GOT3 (cell line): Measurements from ENCODE around the gene PRR29.
"Not testable (repeated sequence)": the region's sequence is repeated elsewhere in the genome, so short reads cannot be mapped to it uniquely, and the experiment has no call there.

Experiments used
- DNase-seq: peaks from one replicate; lab custom pipeline; 2025; ENCODE audit warnings: mixed read lengths; lab: John Stamatoyannopoulos, UW

Gene PRR29

GRCh38 chr17:64015447-64015846, 17.3 kb downstream of the PRR29 start:
- no peak for DNase-seq

GRCh38 chr17:64016231-64016784, 18.2 kb downstream of the PRR29 start:
- no peak for DNase-seq

GRCh38 chr17:64016974-64017373, 18.8 kb downstream of the PRR29 start:
- no peak for DNase-seq

DNA sequence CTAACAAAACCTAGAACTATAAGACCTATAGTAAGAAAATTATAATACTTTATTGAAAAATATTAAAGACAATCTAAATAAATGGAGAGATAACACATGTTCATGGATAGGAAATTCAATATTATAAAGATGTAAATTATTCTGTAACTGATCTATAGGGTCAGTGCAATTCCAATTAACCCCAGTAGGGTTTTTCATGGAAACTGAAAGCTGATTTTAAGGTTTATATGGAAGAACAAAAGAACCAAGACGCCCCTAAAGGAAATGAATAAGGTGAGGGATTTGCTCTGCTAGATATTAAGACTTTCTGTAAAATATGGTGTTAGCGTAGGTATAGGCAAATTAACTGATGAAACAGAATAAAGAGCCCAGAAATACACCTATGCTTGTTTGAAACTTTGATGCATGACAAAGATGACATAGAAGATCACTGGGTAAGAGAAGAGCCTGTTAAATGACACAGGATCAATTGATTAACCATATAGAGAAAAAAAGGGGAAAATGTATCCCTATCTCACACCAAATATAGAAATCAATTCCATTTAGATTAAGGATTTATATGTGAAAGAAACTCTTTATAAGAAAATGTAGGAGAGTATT, 19.3 kb downstream of the PRR29 start:
- DNase-seq = no peak

- not testable (repeated sequence) for DNase-seq
Observed at GRCh38 chr17:64019551-64019961, 21.4 kb downstream of the PRR29 start.

- DNase-seq = no peak
Observed at GRCh38 chr17:64020056-64020766, 22.1 kb downstream of the PRR29 start, which contains the start of gene ICAM2. Gene ICAM2, minus strand, starts transcription at chr17:64020633. Its CDS starts 13,942 bp downstream, at chr17:64006691.

- DNase-seq = no peak
Observed at GRCh38 chr17:64022611-64023063, 24.5 kb downstream of the PRR29 start.

- no peak for DNase-seq
Observed at GRCh38 chr17:64024215-64024654, 26.1 kb downstream of the PRR29 start.

DNA sequence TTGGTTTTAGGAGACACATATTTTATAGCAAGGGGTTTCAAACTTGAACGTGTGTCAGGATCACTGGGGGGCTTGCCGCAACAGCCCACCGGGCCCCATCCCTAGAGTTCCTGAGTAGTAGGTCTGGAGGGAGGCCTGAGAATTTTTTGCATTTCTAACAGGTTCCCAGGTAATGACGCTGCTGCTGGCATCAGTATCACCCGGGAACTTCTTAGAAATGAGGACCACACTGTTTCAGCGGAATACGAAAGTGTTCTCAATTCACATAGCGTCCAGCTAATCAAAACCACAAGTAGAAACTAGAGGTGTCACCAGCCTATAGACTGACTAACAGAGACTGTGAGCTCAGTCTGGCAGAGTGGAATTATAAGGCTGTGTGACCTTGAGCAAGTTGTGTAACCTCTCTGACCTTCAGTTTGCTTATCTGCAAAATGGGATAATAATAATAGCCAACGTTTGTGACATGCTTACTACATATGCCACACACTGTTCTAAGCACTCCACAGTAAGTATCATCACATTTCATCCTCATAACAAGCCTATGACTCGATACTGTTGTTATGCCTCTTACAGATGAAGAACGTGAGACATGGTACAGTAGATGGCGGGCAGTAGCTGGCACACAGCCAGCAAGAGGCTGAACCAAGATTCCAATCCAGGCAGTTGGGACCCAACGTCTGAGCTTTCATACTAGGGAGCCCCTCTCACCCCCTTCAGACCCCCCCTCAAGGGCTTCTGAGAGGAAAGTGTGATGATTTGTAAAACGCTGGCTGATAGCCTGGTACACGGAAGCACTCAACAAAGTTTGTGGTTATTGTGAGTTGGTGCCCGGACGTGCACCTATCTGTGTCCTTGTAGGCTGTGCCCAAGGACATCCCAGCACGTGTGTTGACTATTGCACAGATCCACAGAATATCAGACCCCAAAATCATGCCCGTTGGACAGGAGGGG, 26.9 kb downstream of the PRR29 start:
- DNase-seq = no peak

DNA sequence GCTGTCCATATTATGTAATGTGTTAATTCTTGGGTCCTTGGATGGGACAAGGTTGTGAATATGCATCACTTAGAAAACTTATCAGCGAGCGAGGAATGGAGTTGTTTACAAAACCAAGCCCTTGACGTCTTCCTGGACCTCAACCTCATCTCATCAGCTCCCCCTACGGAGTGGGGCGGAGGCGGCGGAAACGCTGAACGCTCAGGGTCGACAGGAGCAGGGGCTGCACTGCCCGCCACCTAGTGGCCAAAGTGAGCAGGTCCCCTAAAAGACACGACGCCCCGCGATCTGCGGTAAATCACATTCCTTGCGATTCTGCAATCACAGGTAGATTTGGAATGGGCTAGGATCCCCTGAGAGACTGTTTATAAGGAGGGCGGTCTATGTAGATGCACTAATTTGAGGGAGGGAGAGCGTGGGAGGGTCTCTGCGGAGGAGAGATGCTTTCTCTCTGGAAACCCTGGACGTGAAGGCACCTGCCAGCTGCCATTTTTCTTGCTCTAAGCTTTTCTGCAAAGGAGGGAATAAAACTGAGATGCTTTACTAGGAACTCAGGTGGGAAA, 27.7 kb downstream of the PRR29 start:
- DNase-seq = peak; percentile 35

DNA sequence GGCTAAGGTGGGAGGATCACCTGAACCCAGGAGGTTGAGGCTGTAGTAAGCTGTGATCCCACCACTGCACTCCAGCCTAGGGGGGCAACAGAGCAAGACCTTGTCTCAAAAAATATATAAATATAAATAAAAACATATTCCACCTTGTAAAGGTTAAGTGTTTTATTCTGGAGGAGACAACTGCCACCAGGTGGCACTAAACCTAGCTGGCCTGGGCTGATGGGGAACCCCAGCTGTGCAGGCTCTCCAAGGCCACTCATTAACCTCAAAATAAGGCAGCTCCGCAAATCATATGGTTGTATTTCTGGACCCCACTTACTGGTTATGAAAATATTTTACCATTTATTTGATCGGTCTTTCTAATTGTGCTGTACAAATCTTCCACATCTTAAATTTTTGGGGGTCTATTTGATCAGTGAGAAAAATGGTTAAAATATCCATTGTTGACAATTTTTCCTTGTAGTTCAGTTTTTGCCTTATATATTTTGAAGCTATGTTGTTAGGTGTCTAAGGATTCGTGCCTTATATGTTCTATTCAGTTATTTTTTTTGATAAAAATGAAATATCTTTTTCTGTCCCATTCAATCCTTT, 30.8 kb downstream of the PRR29 start:
- no peak for DNase-seq

GRCh38 chr17:64032081-64032480, 33.9 kb downstream of the PRR29 start:
- DNase-seq = no peak

GRCh38 chr17:64036198-64036922, 38.2 kb downstream of the PRR29 start:
- DNase-seq = no peak

DNA sequence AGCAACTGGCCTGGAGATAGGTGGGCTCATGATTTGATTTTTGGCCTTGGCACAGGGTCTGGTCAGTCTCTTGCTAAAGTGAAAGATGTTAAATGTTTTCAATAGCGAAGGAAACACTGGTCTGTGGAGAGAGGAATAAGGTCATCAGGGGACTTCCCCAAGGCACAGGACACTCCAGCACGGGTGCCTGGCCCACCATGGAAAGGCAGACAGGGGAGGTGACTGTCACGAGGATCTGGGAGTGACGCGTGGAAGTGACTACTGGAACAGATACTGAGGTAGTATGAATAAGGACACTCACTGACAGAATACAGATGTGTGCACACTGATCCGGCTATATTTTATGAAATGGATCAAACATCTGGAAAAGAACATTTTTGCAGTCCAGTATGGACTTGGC, 39.0 kb downstream of the PRR29 start:
- DNase-seq = no peak

DNA sequence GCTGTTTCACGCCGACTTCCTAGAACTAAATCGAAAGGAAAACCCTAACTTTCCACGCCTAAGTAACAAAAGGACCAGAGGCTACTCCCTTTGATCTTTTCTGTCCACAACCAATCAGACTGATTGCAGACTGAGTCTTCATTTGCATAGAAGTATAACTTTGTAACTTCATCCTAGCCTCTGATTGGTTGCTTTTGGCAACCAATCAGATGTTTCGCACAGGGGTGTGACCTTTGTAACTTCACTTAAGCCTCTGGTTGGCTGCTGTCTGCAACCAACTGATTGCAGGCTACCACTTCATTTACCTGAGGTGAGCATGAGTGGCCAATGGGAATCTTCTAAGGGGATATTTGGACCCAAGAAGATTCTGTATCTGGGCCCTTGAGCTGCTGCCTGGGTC, 39.7 kb downstream of the PRR29 start:
- no peak for DNase-seq

DNA sequence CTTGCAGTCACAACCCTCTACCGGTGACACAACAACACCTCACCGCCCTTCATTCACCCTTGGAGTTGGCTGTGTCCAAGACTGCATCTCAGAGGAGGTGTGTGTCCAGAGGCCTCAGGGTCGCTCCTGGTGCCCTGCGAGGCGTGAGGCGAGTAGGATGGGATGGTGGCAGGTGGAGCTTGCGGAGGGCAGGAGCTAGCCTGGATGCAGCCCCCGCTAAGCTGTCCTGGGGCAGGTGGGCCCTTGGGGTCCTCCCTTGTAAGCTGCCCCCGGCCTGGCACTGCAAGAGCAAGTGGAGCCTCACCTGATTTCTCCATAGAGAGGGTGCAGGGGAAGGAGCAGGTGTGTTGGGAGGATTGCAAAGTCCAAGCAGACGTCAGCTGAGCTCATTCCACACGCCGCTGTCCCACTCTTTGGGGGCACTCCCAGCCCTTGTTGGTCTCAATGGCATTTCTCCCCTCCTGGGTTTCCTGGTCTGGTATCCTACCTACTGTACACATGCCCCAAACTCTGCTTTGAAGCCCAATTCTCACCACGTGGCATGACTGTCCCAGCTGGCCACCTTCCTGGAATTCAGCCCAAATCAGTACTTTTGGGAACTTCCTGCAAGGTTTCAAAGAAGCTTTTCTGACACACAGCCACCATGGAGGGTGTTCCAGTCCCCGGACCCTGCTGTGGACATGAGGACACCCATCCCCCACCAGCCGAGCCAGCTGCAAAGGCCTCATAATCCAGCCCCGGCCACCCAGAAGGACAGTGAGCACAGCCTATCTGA, 40.4 kb downstream of the PRR29 start:
- DNase-seq = no peak

- no peak for DNase-seq
Observed at GRCh38 chr17:64039106-64039400, 40.9 kb downstream of the PRR29 start.

GRCh38 chr17:64040206-64040605, 42.1 kb downstream of the PRR29 start:
- DNase-seq = no peak

- DNase-seq = no peak
Observed at GRCh38 chr17:64041912-64042311, 43.8 kb downstream of the PRR29 start.
